Stimulated activated naive CD4-positive, alpha-beta T cell treated with Interleukin-2 at 50 U/mL for 16 hours (primary cell): ENCODE data around the gene DCTN3.

Experiments
- DNase-seq: peaks from one replicate; lab custom pipeline; 2025; lab: John Stamatoyannopoulos, UW

The DCTN3 gene

DNA sequence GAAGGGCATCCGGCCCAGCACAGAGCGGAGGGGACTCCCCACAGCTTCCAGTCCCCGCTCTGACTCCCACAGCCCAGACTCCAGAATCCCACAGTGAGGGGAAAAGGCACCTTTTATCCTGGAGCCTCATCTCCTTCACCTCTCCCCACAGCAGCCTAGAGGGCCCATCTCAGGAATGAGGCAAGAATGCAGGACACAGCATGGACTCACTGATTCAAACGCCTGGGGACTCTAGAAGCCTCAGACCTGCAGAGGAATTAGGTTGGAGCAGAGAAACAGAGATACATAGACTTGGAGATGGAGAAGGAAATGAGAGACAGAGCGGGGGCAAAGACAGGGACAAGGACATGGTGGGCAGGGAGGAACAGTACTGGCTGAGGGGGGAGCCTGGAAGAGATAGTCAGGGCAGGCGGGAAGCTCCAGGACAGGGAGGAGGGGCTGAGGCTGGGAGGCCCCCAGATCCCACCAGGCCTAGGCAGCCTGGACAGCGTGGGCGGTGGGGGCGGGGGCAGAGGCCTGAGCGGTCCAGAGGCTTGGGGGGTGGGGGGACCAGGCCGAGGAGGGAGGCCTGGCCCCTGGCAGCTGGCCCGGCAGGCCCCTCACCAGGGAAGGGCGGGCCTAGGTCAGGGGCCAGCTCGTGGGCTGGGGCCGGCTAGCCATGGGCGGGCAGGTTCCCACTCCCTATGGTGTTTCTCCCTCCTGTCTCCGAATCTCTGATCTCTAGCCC, 46.5 kb downstream of the DCTN3 start:
- no peak for DNase-seq

DNA sequence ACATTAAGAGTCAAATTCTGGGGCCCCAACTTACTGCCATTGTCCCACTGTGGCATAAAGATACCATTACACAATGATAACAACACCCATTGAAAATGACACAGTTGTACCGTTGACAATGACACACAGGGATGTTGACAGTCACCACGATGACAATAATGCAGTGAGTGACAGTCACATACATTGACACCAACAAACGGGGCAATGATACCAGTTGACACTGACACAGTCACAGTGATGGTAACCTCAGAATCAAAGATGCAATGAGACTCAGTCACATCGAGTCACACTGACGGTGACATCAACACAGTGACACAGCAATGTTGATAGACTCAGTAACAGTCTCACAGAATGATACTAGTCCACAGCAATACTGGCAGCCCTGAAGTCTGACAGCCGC, 47.7 kb downstream of the DCTN3 start:
- no peak for DNase-seq

DNA sequence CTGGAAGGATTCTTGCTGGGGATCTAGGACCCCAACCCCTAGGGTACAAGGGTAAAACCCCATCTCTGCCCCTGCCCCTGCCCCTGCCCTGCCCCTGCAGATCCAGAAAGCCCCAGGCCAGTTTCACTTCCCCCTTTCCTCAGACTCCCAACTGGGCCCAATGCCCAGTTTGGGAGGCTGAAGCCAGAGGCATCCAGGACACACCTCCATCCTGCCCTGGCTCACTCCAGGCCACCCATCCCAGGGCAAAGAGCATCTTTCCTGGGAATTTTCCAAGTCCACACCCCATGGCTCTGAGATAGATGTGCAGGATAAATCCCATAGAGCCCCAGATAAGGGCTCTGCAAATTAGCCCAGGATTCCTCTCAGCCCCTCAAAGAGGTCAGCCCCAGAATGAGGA, 48.2 kb downstream of the DCTN3 start:
- DNase-seq: no peak

DNA sequence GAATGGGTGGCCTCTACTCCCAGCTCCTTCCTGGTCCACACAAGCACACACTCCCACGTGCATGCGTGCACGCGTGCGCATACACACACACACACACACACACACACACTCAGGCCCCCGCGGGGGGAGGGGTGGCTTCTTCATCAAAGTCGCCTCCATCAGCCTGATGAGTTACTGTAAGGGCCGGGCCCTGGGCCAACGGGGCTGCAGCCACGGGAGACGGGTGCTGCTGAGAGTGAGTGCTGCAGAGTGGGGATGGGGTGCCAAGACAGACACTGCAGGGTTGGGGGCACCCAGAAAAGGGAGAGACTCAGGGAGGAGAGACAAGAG, 48.8 kb downstream of the DCTN3 start:
- no peak for DNase-seq

DNA sequence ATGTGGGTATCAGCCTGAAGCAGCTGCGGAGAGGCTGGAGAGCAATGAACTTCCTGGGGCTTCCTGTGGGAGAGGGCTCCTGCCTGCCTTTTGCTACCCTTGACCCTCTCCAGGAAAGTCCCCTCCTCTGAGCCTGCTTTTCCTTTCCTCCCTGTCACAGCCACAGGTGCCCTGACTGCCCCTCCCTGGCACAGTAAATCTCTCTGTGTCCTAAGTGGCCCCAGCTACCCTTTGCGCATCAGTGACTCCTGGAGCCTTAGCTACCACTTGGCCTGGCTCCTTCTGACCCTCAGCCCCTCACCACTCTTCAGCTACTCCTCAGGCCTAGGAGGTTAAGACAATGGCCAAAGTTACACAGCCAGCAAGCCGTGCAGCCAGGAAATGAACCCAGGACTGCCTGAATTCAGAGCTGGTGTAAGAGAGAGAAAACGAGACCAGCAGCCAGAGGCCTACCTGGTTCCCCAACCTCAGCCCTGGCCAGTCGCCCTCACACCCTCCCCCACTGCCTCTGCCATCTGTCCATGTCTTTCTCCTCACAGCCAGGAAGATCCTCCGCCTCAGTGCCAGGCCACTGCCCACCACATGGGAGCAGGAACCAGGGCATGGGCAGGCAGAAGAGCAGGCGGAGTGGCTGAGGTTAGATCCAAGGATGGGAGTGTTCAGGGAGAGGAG, 49.4 kb downstream of the DCTN3 start:
- DNase-seq: no peak

DNA sequence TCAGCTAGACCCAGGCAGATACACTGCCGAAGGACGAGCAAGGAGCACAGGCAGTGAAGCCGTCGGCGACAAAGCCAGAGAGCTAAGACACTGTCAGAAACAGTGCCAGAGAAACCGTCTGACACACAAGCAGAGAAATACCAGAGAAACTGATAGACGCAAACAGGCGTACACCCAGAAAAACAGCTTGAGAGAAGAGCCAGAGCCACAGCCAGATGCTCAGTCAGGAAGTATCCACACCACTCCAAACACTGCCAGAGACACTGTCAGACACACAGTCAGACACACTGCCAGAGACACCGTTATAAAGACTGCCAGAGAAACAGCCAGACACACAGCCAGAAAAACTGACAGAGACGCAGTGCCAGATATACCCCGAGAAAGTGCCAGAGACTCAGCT, 49.9 kb downstream of the DCTN3 start:
- no peak for DNase-seq

DNA sequence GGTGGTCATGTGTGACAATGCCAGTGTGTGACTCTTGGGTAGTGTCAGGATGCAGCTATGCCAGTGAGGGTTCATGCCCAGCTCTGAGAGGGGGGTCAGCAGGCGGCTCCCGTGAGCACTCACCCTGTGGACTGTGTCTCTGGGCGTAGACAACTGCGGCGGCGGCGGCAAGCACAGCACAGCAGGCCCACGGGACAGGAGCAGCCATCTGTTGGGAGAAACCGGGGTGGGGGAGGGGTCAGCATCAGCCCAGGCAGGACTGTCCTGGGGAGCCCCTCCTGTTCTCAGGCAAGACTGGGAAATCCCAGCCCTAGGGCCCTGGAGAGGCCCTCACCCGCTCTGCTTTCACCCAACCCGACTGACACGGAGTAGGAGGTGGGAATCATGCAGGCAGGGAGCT, 51.5 kb downstream of the DCTN3 start:
- no peak for DNase-seq

DNA sequence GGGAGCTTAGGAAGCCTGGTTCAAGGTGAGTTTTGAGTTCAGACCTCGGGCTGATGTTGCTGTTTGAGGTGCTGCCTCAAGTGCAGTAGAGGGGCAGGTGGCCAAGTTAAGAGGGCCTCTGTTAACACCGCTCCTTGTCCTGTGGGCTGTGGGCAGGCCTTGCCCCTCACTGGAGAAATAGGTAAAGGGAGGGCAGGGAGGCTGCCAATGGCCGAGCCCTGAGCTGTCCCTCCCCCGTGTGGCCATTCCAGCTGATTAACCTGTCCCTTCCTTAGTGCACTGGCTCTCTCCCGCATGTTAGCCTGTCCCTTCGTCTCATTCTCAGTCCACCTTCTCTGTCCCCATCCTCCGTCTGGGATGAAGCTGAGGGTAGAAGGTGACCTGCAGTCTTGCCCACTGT, 52.2 kb downstream of the DCTN3 start:
- no peak for DNase-seq

DNA sequence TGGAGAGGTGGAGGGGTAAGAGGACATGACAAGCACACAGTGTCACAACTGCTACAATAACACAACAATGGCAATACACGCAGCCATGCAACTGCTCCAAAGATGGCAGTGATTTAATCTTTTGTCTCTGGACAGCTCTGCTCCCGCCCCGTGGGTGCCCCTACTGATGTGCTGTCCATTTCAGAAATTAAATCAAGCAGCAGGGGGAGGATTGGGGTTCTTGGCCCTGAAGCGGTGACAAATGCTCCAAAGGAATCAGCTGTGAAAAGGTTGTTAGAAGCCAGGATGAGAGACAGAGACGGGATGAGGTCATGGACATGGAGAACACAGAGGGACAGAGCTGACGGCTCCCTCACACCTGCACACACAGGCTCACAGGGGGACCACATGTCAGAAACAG, 53.3 kb downstream of the DCTN3 start:
- DNase-seq: no peak

DNA sequence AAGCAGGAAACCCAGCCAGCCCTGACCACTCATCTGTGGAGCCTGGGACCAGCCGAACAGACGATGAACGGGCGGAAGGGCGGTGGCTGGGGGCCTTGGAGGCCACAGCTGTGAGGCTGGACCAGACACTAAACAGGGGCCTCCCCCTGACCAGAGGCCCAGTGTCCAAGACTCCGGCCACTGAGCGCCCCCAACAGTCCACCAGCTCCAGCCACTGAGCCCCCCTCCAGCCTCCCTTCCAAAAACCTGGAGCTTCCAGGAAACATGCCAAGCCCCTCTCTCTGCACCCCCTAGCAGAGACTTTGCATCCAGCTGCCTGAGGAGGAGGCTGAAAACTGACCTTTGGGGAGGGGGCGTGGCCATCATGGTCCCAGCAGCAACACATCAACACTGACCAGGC, 54.0 kb downstream of the DCTN3 start:
- no peak for DNase-seq

DNA sequence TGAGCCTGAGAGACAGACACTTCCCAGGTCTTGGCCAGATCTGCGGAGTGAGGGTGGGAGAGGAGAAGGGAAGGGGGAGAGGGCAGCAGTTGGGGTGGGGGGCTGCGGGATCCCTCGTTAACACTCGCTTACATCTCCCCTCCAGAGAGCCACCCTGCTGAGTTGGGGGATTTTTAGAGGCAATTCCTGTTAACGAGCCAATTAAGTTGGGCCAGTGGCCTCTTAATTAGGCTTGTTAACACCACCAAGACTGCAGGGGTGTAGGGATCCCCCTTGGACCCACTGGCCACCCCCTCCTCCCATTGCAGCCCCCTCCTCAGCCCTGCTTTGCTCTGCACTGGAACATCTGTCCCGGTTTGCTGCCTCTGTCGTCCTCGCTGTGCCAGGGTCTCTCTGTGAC, 54.4 kb downstream of the DCTN3 start:
- DNase-seq: no peak

DNA sequence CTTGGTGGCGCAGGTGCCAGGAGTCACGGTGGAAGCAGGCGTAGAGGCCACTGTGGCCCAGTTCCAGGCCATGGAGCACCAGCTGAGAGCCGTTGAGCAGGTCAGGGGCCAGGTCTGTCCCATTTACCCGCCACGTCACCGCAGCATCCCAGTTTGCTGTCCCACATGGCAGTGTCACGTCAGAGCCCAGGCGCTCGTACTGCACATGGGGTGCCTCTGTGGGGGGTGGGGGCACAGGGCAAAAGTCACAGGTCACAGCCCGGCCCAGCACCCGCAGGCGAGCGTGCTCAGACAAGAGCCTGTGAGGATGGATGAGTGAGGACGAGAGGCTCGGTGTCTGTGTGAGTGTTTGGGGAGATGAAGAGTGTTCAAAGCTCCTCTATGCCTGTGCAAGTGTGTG, 55.7 kb downstream of the DCTN3 start:
- no peak for DNase-seq
